Jurkat, Clone E6-1 (cell line): ENCODE data around the gene CCDC149.
A peak's percentile ranks its signal among the peaks of the same experiment; 100 is the strongest.
"Not testable (repeated sequence)": the region's sequence is repeated elsewhere in the genome, so short reads cannot be mapped to it uniquely, and the experiment has no call there.

Source experiments
- DNase-seq: peaks from one replicate; pipeline ENCODE4 v3.0.0-alpha.2; 2011; ENCODE audit warnings: low read depth, low spot score
- H3K4me3 ChIP-seq: 2 replicates; pipeline ENCODE4 v1.5.1; 2011; ENCODE audit warnings: mild to moderate bottlenecking, low read length, control low read depth, moderate library complexity

CCDC149 gene

DNA sequence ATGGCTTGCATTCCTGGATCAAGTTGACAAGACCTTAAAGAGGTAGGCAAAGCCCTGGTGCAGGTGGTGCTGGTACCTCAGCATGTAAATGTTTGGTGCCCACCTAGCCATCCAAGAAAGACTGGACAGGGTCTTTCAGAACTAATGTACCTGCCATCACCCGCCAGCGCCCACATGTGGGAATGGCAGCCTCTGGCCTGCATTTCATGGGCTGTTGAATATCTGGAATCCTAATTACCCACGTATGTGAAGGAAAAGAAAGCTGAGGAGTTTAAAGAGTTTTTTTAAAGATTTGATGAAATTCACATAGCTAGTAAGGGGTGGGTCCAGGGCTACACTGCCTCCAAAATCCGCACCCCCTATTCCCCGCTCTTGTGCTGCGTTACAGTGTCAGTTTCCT, 8.6 kb upstream of the CCDC149 start:
- no peak for DNase-seq
- no peak overlapping the region for H3K4me3 ChIP-seq

DNA sequence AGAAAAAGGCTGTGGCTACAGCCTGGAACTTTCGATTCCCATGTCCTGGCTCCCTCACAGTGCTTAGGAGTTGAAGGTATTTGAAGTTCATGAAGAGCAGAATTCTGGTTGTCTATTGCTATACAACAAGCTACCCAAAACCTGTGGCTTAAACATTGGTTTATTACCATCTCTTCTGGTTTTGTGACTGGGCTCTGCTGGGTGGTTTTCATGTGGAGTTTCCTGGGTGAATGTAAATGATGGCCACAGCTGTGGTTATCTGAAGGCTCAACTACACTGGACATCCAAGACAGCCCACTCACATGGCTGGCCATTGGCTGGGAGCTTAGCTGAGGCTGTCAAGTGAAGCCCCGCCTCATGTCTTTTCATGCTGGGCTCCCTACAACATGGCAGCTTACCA, 7.2 kb upstream of the CCDC149 start:
- no peak overlapping the region for H3K4me3 ChIP-seq
- no peak for DNase-seq

DNA sequence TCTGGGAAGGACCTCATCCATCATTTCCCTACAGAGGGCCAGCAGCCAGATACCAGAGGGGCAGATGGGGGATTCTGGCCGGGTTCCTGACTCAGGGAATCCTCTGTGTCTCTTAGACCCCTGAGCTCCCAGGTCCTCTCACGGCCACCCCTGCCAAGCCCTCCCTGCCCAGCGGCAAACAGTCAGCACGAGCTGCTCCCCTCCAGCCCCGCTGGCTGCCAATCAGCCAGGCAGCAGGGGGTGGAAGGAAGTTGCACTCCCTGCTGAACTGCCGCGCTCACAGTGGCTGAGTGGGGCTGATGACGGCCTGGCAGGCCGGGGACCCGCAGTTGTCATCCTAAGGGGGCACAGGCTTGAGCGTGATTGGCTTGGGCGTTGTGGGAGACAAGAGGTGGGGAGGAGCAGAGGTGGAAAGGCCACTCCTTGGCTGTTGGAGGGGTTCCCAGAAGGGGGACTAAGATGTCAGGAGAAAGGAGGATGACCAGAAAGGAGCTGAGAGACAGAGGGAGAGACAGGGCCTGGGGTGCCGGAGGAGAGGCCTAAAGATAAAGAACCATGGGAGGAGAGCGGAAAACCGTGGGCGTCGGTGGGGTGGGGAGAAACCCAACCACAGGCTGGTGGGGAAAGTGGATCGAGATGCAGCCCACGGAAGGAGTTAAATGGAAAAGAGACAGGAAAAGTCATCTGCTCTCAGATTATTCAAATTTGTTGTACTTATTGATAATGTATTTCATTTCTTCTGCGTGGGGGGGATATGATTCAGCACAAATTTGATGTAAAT, 4.4 kb upstream of the CCDC149 start:
- H3K4me3 ChIP-seq: no peak overlapping the region
- DNase-seq: no peak

DNA sequence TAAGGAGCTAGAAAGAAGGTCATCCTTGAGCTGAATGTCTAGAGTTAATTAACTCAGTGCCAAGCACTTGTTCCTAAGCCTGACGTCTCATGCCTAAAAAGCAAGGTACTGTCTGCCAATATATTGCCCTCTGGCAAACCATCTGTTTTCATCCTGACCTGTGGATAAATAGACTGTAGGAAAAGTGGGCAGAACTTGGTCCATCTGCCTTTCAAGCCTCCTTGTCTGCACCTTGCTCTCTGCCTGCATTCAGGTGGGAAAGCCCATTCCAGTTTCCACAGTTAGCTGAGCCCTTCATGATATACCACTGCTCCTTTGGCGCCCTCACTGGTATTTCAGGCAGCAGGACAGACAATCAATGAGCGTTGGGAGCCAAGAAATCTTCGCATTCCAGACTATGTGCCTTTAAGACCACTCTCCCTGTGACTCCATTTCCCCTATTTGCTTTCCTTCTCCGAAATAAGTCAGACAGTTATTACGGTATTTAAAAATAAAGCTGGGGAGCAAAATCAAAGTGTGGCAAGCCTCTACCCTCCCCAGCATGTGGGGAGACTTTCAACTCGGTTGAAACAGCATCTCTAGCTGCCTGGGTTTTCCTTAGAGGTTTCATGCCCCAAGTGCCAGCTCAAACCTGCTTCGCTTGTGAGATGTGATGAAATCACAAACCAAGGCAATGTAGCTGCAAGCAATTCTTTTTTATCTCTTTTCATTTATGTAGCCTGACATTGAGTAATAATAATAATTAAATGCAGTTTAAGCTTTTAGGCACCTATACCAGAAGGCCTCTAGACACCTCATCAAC, 2.5 kb upstream of the CCDC149 start:
- no peak for DNase-seq
- H3K4me3 ChIP-seq: no peak overlapping the region

DNA sequence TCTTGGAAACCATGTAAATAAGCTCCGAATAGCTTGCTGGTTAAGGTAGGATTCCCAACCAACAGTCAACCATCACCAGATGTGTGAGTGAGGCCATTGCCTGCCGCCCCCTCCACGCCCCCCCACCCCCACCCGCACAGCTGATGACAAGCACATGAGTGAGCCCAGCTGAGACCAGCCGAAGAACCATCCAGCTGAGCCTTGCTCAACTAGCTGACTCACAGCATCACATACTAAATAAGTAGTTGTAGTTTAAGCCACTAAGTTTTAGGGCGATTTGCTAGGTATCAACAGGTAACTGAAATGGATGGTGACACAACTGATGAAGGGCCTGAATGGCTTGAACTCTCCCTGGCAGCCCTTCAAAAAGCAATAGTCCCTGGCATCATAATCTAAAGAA, 1.6 kb upstream of the CCDC149 start:
- no peak overlapping the region for H3K4me3 ChIP-seq
- no peak for DNase-seq

DNA sequence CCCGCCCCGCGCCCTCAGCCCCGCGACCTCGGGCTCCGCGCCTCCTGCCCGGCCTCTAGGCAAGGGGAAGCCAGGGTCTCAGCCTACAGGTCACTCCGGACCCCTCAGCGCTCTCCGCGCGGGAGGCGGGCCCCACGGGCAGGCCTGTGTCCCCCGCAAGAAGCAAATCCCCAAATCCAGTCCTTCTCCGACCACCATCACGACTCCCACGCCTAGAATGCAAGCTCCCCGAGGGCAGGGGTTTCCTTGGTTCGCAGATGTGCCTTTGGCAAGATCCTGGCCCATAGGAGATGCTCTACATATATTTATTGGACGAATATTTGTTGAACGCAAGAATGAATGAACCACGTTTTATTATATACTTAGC, 260 bp upstream of the CCDC149 start:
- H3K4me3 ChIP-seq: no peak overlapping the region
- DNase-seq: no peak

DNA sequence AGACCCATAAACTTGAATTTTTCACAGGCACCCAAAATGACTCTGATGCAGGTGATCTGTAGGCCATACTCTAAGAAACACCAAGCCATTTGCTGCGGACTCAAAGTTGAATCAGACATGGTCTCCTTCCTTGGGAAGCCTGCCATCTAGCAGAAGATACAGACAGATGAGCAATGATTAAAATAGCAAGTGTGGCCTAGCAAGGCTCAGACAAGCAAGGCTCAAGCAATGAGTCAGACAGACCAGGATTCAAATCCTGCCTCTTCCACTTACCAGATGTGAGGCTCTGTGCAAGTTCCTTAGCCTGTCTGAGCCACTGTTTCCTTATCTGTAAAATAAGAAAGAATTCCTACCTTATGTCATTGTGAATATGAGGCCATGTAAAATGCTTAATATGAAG, 2.3 kb downstream of the CCDC149 start:
- H3K4me3 ChIP-seq: no peak overlapping the region
- no peak for DNase-seq

DNA sequence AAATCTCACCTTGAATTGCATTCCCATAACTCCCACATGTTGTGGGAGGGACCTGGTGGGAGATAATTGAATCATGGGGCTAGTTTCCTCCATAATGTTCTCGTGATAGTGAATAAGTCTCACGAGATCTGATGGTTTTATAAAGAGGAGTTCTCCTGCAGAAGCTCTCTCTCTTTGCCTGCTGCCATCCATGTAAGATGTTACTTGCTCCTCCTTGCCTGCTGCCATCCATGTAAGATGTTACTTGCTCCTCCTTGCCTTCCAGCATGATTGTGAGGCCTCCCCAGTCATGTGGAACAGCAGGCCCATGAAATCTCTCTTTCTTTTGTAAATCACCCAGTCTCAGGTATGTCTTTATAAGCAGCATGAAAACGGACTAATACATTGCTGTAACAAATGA, 3.2 kb downstream of the CCDC149 start:
- DNase-seq, H3K4me3 ChIP-seq: not testable (repeated sequence)

DNA sequence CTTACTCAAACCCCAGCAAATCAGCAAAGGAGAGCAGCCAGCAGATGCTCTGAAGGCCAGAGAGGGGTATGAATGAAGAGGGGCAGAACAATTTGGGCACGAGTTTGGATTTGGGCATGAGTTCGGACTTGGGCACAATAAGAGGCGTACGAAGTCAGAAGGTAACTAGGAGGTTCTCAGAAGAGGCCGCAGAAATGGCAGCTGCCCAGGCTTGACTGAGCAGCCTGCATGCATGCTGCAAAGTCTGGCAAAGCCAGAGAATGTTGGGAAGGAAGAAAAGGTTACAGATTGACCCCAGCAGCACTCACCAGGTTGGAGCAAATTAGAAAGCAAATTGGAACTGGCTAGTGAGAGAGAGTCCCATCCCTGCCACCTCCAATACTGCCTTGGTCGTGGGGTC, 15.2 kb downstream of the CCDC149 start:
- H3K4me3 ChIP-seq: no peak overlapping the region
- DNase-seq: no peak

DNA sequence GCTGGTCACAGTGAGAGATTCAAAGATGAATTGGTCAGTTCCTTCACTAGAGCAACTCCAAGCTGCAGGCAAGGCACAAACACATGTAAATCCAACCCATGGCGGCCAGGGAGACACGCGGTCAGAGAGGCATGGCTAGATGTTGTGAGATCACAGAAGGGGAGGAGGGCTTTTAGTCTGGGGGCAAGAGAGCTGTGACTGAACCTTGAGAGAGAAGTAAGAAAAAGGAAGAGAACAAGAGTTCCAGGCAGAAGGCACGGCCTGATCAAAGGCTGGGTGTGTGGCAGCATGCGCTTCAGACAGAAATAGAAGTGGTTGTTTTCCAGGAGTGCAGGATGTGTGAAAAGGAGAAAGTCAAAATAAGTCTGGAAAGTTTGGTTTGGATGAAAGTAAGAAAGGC, 15.9 kb downstream of the CCDC149 start:
- no peak overlapping the region for H3K4me3 ChIP-seq
- DNase-seq: no peak

DNA sequence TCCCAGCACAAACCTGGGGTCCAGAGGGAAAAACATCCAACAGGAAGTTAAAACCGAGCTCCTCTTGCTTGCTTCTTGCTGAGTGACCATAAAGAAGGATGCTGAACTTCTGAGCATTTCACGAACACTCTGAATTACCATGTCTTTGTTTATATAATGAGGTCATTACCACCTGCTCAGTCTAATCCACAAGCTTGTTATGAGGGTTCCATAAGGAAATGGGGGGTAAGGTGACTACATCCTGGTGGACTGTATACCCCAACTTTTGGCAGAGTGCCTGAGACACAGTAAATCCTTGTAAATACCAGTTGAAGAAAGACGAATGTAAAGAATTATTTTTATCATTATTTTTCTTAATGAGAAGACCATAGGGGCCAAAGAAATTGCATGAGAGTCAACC, 16.8 kb downstream of the CCDC149 start:
- no peak overlapping the region for H3K4me3 ChIP-seq
- no peak for DNase-seq

DNA sequence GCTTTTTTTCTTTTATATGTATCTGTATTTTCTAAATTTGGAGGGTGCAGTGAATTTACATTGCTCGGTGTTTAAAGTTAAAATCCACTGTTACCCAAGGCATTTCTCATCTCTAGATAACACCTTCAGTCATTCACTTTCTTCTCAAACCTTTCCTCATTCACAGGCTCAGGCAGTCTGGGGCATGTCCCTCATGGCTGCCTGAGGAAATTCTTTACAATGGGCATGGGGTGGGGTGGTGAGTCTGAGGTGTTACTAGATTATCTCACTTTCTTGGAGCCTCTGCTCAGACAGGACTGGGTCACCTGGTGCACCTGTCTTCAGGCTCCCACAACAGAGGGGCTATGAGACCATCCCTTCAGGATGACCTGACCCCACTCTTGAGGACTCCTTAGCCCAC, 17.4 kb downstream of the CCDC149 start:
- DNase-seq: no peak
- no peak overlapping the region for H3K4me3 ChIP-seq

DNA sequence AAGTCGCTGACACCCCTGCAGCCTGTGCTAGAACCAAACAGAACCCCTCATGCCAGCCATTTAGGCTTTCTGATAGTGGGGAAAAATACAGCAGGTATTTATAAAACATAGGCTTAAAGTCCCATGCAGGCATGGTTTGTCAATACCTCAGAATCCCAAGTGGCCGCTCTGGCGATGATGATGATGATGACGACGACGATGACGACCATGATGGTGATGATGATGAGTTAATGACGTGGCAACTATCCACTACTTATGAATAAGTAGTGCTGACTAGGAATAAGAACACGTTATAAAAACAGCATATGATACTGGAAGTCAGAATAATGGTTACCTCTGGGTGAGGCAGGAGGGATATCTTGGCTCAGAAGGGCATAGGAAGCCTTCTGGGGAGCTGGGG, 18.0 kb downstream of the CCDC149 start:
- no peak for DNase-seq
- no peak overlapping the region for H3K4me3 ChIP-seq

DNA sequence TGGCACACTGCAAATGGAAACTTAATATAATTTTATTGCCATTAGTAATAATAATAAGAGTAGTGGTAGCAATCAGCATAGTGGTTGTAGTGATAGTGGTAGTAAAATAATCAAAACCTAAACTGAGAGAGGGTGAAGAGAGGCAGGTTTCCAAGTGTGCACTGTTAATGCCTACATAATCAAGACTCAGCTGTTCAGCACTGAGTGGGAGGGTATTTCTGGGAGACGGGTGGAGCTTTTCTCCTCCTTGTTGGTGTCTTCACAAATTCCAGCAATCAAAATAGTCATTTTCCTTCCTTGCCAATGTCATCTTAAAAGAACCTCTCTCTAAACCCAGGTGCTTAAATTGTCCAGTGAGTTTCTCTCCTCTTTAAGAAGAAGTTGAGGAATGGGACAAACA, 18.6 kb downstream of the CCDC149 start:
- H3K4me3 ChIP-seq: no peak overlapping the region
- no peak for DNase-seq

DNA sequence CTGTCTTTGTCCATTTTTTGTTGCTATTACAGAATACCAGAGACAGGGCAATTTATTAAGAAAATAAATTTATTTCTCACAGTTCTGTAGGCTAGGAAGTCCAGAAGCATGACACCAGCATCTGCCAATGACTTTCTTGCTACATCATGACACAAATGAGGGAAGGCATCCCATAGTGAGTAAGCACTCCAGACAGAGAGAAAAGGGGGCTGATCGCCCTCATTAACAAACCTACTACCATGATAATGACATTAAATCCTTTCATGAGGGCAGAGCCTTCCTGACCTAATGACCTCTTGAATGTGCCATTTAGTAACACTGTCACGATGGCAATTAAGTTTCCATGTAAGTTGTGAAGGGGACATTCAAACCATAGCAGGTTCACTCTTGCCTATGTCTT, 20.1 kb downstream of the CCDC149 start:
- H3K4me3 ChIP-seq: no peak overlapping the region
- DNase-seq: no peak

DNA sequence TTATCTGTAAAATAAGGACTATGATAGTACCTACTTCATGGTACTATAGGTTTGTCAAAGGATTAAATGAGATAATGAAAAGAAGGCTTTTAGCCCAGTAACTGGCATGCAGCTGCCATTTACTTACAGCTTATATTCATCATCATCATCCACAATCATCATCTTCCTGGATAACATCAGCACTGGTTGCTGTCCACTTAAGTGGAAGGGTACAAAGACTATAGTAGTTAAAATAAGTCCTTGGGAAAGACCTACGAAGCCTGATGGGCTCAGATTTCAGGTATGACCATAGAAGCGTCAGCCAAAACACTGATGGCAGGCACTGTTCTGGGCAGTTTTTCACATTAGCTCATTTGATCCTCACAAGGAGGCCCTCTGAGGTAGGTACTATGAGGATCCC, 20.6 kb downstream of the CCDC149 start:
- DNase-seq: no peak
- H3K4me3 ChIP-seq: no peak overlapping the region

DNA sequence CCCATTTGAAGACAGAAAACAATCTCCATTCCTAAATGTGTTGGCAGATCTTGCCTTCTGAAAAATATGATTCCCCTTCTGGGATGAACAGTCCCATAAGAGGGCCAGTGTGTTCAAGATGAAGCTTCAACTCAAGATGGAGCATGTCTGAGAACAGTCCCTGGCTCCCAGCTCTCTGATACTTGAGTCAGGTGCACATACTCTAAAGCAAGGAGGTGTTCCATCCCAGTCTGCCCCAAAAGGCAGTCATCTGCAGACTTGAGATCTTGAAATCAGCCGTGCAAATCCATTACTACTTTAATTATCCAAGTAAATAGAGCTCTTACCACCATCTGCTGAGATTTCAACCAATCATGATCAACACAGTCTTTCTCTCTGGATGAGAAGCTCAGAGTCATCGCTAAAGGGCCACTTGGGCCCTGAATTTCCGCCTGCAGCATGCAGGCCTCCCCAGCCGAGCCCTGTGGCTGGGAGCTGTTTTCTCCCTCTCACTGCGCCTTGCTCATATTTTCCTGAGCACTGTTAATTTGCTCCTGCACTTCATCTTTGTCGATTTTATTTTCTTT, 22.2 kb downstream of the CCDC149 start:
- DNase-seq: no peak
- H3K4me3 ChIP-seq: no peak overlapping the region

DNA sequence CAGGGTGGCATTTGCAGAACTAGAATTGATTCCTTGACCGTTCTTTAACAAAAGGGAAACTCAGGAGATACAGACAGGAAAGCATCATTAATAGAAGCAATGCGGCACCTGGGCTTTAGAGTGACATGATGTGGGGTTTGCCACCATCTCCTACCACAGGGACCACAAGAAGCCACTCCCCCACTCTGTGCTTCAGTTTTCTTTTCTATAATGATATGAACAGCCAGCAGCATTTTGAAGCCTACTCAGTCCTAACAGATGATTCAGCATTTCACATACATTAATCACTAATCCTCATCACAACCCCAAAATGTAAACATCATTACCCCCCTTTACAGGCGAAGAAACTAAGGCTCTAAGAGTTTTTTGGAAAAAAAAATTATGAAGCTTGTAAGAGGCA, 22.9 kb downstream of the CCDC149 start:
- no peak overlapping the region for H3K4me3 ChIP-seq
- peak; percentile 17 for DNase-seq

DNA sequence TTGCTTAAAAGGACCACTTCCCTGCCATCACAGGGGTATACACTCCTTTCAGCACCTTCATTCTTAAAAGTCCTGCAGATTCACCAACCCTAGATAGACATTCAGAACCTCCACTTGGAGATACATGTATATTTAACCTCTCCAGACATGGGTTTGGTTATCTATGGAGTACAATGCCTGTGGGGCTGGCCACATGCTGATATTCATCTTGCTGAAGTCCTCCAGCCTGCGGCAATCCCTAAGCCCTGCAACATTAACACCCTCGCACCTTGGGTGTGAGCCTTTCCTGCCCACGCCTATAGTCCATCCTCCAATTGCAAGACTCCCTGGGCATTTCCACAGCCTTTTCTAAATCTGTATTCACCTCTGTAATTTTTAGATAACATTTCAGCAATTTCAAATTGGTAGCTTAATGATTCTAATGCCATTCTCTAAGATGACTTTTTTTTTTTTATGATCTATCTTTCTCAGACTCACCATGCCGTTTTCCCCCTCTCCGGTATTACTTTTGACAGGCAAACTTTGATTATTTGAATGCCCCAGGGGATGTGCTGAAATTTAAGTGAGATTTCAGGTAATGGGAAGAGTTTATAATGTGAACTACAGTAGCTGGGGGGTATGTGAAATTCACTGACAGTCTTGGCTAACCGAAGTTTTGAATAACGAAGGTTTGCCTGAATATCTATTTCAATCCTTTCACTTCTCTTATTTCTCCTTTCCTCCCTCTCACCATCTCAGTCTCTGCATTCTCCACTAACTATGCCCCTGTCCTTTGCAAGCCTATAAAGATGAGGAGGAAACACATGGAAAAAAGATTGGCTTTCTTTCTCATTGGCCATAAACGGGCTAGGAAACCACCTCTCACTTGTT, 24.1 kb downstream of the CCDC149 start:
- H3K4me3 ChIP-seq: no peak overlapping the region
- DNase-seq: no peak
